Aorta (tissue), 4 donors: ENCODE data around the gene TPST1. TPM values are rescaled to one million over a fixed set of nuclear protein-coding genes. Genes with fewer than 3 reads are reported as not detected.

Source experiments
- polyA plus RNA-seq, 2 donors: library from polyadenylated mRNA; stranded (reverse); fragments of 200-250 nt; gene quantifications; one replicate each; pipeline ENCODE4 v1.2.3, GENCODE V29; 2013
- total RNA-seq, 2 donors: library from RNA; stranded (reverse); fragmentation: NEBNext Ultra II Directional; extraction: Animal tissue kit (Norgen Biotek cat#: 25700); gene quantifications; one replicate each; pipeline ENCODE4 v1.2.1, GENCODE V29; 2021
- donor health status: healthy with polysubstance abuse.
- donor health status: Bipolar disorder and iron deficiency.
- donor health status: DM: no; HTN: no; CAD: no.
- donor health status: DM: yes; HTN: yes; CAD: no.

Gene TPST1
- total and polyA plus RNA-seq, 4 donors = 7.1 to 38.8 (median 16.2) TPM

Other genes starting within 250 kb of the TPST1 start
- gene GUSB, start 223.1 kb upstream of the TPST1 start, total RNA-seq = 10 to 100 TPM; 30.3 to 47.3 TPM
- gene GUSB, start 223.1 kb upstream of the TPST1 start, polyA plus RNA-seq = 10 to 100 TPM; 42.4 to 55.5 TPM
- gene ASL, start 129.5 kb upstream of the TPST1 start, total RNA-seq = 10 to 100 TPM; 29.1 to 30.3 TPM
- 10 to 100 TPM; 26.8 to 98.7 TPM for gene ASL, start 129.5 kb upstream of the TPST1 start, polyA plus RNA-seq
- 10 to 100 TPM; 27.1 to 29.5 TPM for gene CRCP, start 90.5 kb upstream of the TPST1 start, total RNA-seq
- 10 to 100 TPM; 16.8 to 23.7 TPM for gene CRCP, start 90.5 kb upstream of the TPST1 start, polyA plus RNA-seq